Neural cell (in vitro differentiated cells): Measurements from ENCODE around the gene TNIP1.

Source experiments
- EP300 ChIP-seq: fragments of 450-650 bp; conservative IDR thresholded peaks from 2 replicates; pipeline ENCODE4 v1.6.1; 2014; ENCODE audit warnings: antibody characterized with exemption, mild to moderate bottlenecking, moderate library complexity; ENCODE audit not compliant: poor library complexity, severe bottlenecking
- POLR2AphosphoS5 ChIP-seq: IDR thresholded peaks from 2 replicates; pipeline ENCODE4 v1.6.1; 2012
- TAF1 ChIP-seq: IDR thresholded peaks from 2 replicates; pipeline ENCODE4 v1.6.1; 2012; ENCODE audit warnings: low read depth
- TF ChIP-seq, protein P1 (sequence below): fragments of 450-650 bp; IDR thresholded peaks from 2 replicates; pipeline ENCODE4 v1.5.1; 2014; ENCODE audit warnings: antibody characterized with exemption, mild to moderate bottlenecking, moderate library complexity; ENCODE audit not compliant: poor library complexity, severe bottlenecking
- TF ChIP-seq, protein P2 (sequence below): IDR thresholded peaks from 2 replicates; pipeline ENCODE4 v1.6.1; 2012; ENCODE audit warnings: borderline replicate concordance

- TF ChIP-seq, protein P1, sequence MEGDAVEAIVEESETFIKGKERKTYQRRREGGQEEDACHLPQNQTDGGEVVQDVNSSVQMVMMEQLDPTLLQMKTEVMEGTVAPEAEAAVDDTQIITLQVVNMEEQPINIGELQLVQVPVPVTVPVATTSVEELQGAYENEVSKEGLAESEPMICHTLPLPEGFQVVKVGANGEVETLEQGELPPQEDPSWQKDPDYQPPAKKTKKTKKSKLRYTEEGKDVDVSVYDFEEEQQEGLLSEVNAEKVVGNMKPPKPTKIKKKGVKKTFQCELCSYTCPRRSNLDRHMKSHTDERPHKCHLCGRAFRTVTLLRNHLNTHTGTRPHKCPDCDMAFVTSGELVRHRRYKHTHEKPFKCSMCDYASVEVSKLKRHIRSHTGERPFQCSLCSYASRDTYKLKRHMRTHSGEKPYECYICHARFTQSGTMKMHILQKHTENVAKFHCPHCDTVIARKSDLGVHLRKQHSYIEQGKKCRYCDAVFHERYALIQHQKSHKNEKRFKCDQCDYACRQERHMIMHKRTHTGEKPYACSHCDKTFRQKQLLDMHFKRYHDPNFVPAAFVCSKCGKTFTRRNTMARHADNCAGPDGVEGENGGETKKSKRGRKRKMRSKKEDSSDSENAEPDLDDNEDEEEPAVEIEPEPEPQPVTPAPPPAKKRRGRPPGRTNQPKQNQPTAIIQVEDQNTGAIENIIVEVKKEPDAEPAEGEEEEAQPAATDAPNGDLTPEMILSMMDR, result no peak
- TF ChIP-seq, protein P2, sequence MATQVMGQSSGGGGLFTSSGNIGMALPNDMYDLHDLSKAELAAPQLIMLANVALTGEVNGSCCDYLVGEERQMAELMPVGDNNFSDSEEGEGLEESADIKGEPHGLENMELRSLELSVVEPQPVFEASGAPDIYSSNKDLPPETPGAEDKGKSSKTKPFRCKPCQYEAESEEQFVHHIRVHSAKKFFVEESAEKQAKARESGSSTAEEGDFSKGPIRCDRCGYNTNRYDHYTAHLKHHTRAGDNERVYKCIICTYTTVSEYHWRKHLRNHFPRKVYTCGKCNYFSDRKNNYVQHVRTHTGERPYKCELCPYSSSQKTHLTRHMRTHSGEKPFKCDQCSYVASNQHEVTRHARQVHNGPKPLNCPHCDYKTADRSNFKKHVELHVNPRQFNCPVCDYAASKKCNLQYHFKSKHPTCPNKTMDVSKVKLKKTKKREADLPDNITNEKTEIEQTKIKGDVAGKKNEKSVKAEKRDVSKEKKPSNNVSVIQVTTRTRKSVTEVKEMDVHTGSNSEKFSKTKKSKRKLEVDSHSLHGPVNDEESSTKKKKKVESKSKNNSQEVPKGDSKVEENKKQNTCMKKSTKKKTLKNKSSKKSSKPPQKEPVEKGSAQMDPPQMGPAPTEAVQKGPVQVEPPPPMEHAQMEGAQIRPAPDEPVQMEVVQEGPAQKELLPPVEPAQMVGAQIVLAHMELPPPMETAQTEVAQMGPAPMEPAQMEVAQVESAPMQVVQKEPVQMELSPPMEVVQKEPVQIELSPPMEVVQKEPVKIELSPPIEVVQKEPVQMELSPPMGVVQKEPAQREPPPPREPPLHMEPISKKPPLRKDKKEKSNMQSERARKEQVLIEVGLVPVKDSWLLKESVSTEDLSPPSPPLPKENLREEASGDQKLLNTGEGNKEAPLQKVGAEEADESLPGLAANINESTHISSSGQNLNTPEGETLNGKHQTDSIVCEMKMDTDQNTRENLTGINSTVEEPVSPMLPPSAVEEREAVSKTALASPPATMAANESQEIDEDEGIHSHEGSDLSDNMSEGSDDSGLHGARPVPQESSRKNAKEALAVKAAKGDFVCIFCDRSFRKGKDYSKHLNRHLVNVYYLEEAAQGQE, result no peak
- TF ChIP-seq TAF1 (no peak), EP300 (no peak), POLR2AphosphoS5 (no peak)
Observed at GRCh38 chr5:151088986-151089385, 8.2 kb upstream of the TNIP1 start.
